NB4 (cell line): ENCODE data around the gene SMIM34.
"Not testable (repeated sequence)": the region's sequence is repeated elsewhere in the genome, so short reads cannot be mapped to it uniquely, and the experiment has no call there.

Experiments
- CTCF ChIP-seq: IDR thresholded peaks from one replicate; pipeline ENCODE4 v1.5.1; 2012; ENCODE audit warnings: low read depth, low read length
- MAX ChIP-seq: IDR thresholded peaks from 2 replicates; pipeline ENCODE4 v1.6.1; 2011; ENCODE audit warnings: low read depth, low read length
- POLR2A ChIP-seq: IDR thresholded peaks from 2 replicates; pipeline ENCODE4 v1.6.1; 2011; ENCODE audit warnings: mild to moderate bottlenecking; ENCODE audit not compliant: insufficient read length; ENCODE audit errors: extremely low read depth

- TF ChIP-seq POLR2A, CTCF, MAX: not testable (repeated sequence)
Measured at GRCh38 chr21:34404742-34405141, 19.0 kb downstream of the SMIM34 start.
